GM19193 (cell line): ENCODE data around the gene PTPRM.

Experiments used
- POLR2A ChIP-seq: IDR thresholded peaks from 4 replicates; pipeline ENCODE4 v1.6.1; 2011; ENCODE audit not compliant: insufficient read depth, insufficient read length; ENCODE audit errors: extremely low read depth

The PTPRM gene

DNA sequence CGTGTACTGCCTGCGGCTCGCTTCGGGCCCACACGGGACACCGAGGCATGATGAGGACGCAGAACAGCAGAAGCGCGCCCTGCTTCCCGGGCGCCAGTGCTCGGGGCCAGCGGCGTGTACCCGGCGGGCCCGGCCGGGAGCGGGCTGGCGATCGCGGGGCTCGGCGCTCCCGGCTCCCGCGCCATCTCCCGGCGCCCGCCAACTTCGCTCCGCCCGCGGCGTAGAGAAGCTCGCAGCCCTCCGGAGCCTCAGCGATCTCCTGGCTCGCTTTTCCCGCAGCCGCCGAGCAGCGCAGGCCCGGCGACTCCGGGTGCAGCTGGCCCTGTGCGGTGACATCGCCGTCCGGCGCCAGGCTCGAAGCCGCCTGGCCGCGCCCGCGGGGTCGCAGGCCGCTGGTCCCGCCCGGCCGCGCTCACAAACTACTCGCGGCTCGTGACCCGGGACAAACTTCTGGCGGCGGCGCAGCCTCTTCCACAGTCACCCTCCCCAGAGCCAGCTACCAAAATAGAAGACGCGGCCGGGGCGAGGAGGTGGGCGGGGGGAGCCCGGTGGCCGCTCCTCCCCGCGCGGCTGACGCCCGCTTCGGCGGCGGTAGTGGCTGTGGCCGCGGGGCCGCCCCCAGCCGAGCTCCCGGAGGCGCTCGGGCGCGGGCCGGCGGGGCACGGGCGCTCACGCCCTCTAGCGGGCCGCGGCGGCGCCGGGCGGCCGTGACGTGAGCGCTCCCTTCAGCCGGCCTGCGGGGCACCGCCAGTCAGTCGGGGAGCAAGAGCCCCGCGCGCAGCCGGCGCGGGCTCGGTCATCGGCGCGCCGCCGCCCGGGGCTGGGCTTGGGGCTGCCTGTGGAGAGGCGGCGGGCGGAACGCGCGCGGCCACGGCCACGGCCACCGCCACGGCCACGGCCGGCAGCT lies at the start of gene PTPRM:
TSS of gene PTPRM (plus strand) at position 750 of the 907 bp plus-strand sequence. CDS start 503 bp downstream, outside the sequence.
- TF ChIP-seq POLR2A, result no peak

DNA sequence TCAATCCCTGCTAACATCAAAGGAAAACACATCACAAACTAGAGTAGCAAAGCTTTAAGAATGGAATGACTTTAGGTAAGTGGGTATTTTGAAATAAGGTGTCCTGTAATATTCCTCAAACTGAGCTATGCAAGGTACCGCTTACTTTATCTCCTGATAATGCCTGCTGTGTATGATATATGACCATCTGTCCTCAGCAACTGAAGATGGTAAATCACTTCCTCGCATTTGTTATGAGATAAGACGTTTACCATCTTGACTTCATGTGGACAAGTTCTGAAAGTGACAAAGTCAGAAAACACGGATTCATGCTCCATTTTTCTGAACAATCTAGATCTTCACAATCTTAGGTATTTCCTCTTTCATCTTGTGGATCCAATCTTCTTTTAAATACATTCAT lies 49.3 kb upstream of the PTPRM start:
- no peak for TF ChIP-seq POLR2A

DNA sequence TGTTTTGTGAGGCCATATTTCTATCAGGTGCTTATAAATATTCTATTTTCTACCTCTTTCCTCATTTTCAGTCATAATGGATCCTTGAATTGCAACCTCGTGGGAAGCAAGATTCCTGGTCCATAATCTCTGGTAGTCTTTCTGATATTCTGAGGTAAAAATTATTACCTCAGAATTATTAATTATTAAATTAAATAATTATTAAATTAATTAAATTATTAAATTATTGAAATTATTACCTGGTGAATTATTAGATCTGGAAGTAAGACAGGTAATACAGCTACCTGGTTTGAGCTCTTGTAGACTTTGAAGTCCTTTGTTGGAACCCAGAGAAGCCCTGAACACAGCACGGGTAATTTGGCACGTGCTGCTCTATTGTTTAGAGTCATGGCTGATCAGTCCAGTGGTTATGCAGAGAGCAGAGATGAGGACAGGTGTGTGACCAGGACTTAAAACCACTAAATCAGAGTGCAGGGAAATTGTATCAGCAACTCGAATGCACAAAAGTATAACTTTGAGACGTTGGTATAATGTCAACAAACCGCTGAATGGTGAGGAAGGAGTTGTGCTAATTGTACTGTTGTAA lies 46.8 kb upstream of the PTPRM start:
- TF ChIP-seq POLR2A, result no peak

DNA sequence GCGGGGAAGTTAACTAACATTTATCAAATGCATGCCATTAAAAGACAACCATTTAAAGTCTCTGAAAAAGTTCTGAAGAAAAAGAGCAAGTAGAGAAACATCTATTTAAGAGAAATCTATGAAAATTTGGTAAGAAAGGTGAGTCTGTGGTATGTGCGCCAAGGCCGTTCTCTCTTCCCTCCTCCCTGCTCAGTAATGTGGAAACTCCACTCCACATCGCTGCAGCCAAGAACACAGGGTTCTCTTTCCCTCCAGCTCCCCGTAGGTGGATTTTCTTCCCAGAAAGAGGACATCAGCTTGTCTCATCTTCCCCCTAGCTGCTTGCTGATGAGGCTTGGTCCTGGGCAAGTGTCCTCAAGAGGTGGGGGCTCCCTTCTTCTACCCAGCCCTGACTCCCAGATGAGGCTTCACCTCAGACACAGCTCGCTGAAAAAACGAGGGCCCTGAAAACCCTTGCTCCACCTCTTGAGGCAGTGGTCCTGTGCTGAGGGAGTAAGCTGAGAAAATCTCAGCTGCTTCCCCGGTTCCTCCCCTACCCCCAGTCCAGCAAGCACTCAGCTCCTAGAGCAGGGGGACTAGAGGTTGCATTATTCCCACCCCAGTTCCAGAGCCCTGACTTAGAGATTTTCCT lies 45.8 kb upstream of the PTPRM start:
- no peak for TF ChIP-seq POLR2A

DNA sequence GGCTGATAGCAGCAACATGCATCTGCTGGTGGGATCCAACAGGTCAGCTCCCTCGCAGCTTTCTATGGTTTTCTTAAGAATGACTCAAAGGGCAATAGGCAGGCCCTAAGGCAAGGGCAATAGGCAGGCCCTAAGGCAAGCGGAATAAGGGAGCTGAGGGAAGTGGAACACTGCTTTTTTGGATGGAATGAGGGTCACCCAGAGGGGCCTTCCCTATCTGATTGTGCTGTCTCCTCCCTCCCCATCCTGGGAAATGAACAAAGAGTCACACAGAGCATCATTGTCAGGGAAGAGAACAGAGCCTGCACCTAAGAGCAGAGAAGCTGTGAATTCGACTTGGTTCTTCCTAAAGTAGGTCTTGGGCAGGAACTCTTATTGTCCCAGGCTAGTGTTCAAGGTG lies 43.3 kb upstream of the PTPRM start:
- no peak for TF ChIP-seq POLR2A

DNA sequence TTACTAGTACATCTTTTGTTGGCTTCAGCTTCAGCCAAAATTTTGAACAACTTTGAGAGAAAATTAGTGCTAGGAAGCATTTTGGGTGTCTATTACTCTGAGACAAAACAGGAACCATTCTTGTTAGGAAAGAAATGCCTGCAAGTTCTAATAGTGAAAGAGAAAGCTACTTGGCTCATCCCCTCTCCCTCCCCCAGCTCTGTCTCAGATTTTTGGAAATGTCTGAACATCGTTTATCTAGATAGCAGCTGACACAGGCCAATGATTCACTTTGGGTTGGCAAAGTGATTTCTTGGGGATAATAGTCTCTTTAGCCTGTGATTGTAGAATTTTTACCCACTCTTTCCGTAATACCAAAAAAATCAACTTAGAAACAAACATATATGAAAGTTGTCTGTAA lies 42.3 kb upstream of the PTPRM start:
- TF ChIP-seq POLR2A, result no peak

- no peak for TF ChIP-seq POLR2A
Measured at GRCh38 chr18:7532942-7533341, 34.2 kb upstream of the PTPRM start.

GRCh38 chr18:7535436-7536205 lies 31.5 kb upstream of the PTPRM start:
- TF ChIP-seq POLR2A, result no peak

GRCh38 chr18:7537145-7537544 lies 30.0 kb upstream of the PTPRM start:
- TF ChIP-seq POLR2A, result no peak

DNA sequence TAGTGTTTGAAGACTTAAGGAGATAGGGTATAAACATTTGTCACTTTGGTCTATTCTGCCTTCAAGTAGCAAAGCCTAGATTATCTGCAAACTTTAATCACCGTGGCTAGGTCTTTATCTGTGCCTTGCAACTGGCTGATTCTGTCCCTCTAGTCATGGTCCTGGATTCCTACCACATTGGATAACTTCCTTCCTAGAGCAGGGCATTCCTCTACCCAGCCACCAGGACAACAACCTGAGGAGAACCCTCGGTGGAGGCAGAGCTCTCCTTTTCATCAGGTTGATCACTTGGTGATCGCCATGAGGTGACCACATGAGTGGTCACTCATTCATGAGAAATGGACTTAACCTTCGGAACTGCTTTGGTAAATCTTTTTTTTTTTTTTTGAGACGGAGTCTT lies 25.3 kb upstream of the PTPRM start:
- TF ChIP-seq POLR2A, result no peak

DNA sequence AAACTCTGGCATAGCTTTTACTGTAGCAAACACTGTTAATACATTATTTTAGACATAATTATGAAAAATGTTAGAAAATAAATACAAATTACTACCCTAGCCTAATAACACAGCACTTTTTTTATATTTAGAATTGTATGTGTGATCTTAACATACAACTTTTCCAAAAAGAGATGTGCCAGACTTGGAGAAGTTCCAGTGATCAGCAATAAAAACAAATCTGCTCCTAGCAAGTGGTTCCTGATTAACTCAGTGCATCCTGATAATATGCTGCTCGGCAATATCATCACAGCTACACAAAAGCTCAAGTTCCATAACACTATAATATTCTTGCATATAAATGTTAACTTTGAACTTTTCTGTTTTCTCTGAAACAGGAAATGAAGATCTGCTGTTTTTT lies 22.4 kb upstream of the PTPRM start:
- no peak for TF ChIP-seq POLR2A

DNA sequence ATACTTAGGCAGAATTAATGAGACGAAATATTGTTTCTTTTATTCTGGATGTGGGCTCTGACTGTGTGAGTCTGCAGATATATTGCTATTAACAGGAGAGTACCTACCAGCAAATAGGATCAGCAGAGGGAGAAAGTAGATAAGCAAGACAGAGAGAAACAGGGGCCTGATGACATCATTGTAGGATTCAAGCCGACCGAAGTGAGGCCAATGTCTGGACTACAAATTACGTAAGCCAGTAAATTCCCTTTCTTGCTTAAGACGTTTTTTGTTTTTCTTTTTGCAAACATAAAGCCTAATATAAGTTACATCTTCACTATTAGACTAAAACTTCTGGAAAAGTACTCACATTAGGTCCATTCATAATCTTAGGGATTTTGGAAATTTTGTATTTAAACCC lies 21.4 kb upstream of the PTPRM start:
- TF ChIP-seq POLR2A, result no peak

- TF ChIP-seq POLR2A, result no peak
Measured at GRCh38 chr18:7548221-7548620, 18.9 kb upstream of the PTPRM start.

DNA sequence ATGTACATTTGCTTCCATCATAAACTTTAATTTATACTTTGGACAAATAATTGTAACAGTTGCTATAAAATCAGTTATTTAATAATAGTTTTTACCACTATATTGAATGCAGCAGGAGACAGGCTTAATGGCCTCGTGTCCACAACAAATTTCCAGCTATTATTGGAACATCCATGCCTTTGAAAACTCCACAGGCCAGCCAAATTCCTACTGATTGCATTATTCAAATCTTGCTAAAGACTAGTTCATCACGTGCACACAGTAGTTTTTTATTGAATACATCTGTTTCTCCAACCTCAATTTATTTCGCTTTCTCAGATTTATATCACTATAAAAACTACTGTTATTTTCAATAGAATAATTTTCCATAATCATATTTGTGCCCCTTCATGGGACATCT lies 18.4 kb upstream of the PTPRM start:
- TF ChIP-seq POLR2A, result no peak

GRCh38 chr18:7557973-7558372 lies 9.1 kb upstream of the PTPRM start:
- no peak for TF ChIP-seq POLR2A
